Neural cell (in vitro differentiated cells): ENCODE results near the gene MAPK8.

ENCODE experiments used
- EP300 ChIP-seq: fragments of 450-650 bp; conservative IDR thresholded peaks from 2 replicates; pipeline ENCODE4 v1.6.1; 2014; ENCODE audit warnings: antibody characterized with exemption, mild to moderate bottlenecking, moderate library complexity; ENCODE audit not compliant: poor library complexity, severe bottlenecking
- TF ChIP-seq, protein P1 (sequence below): fragments of 450-650 bp; IDR thresholded peaks from 2 replicates; pipeline ENCODE4 v1.5.1; 2014; ENCODE audit warnings: antibody characterized with exemption, mild to moderate bottlenecking, moderate library complexity; ENCODE audit not compliant: poor library complexity, severe bottlenecking

GRCh38 chr10:48358162-48358561 lies 51.7 kb downstream of the MAPK8 start:
- TF ChIP-seq, protein P1, sequence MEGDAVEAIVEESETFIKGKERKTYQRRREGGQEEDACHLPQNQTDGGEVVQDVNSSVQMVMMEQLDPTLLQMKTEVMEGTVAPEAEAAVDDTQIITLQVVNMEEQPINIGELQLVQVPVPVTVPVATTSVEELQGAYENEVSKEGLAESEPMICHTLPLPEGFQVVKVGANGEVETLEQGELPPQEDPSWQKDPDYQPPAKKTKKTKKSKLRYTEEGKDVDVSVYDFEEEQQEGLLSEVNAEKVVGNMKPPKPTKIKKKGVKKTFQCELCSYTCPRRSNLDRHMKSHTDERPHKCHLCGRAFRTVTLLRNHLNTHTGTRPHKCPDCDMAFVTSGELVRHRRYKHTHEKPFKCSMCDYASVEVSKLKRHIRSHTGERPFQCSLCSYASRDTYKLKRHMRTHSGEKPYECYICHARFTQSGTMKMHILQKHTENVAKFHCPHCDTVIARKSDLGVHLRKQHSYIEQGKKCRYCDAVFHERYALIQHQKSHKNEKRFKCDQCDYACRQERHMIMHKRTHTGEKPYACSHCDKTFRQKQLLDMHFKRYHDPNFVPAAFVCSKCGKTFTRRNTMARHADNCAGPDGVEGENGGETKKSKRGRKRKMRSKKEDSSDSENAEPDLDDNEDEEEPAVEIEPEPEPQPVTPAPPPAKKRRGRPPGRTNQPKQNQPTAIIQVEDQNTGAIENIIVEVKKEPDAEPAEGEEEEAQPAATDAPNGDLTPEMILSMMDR = no peak
- no peak for TF ChIP-seq EP300
